ENCODE results near the gene RARA. TPM values are rescaled to one million over a fixed set of nuclear protein-coding genes. Genes with fewer than 3 reads are reported as not detected.

The RARA gene
- total and polyA plus RNA-seq, 12 donors = 11.2 to 34.0 (median 18.9) TPM

DNA sequence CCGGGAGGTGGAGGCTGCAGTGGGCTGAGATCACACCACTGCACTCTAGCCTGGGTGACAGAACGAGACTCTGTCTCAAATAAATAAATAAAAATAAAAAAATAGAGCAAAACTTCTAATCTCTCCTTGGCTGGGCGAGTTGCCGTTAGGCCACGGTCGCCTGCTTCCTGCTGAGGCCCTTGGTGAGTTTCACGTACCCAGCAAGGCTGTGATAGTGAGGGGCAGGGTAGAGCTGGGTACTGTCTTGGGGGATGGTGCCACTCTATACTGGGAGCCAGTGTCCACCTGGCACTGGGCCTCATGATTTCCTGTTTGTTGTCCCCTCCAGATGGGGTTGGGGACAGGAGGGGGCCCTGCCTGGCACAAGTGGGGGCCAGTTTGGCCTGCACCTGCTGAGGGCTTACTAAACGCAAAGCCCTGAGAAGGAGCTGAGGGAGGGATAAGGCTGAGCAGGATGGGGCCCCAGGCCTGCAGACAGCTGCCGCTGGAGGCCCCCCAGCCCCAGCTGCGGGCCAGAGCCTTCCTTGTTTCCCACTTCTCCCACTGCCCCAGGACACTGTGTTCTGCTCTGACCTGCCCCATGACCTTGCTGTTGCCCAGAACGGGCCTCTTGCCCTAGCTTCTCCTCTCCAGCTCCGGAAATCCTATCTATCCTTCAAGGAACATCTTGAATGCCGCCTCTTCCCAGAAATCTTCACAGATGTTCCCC is 30.1 kb downstream of the RARA start:
- ATAC-seq = no peak
- peak overlapping the region in 7 of 10 donors; percentile 12 to 99 (median 53) for H3K27ac ChIP-seq
- TF ChIP-seq, protein P1, sequence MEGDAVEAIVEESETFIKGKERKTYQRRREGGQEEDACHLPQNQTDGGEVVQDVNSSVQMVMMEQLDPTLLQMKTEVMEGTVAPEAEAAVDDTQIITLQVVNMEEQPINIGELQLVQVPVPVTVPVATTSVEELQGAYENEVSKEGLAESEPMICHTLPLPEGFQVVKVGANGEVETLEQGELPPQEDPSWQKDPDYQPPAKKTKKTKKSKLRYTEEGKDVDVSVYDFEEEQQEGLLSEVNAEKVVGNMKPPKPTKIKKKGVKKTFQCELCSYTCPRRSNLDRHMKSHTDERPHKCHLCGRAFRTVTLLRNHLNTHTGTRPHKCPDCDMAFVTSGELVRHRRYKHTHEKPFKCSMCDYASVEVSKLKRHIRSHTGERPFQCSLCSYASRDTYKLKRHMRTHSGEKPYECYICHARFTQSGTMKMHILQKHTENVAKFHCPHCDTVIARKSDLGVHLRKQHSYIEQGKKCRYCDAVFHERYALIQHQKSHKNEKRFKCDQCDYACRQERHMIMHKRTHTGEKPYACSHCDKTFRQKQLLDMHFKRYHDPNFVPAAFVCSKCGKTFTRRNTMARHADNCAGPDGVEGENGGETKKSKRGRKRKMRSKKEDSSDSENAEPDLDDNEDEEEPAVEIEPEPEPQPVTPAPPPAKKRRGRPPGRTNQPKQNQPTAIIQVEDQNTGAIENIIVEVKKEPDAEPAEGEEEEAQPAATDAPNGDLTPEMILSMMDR (IDR thresholded peaks at IDR 0.05) = no peak
- DNase-seq = no peak
- WGBS, 2 donors = 64 to 73% methylated on average over 13 of the region's 13 CpGs
- peaks cover 0 to 8% (median 0%) of the 10 kb centered on the region in 9 donors for H3K36me3 ChIP-seq
- intact Hi-C loops (cut with DNase I) = loop anchor here in 1 of 10 donors (1.0 kb wide), 1 partner anchor 14 kb away; no protein-coding TSS in a partner anchor
- peaks cover 22 to 82% (median 70%) of the 10 kb centered on the region in 9 donors for H3K4me1 ChIP-seq
- H3K9me3 ChIP-seq = no peaks in the 10 kb centered on the region
- no peaks in the 10 kb centered on the region for H3K27me3 ChIP-seq
- no peak overlapping the region for H3K4me3 ChIP-seq

DNA sequence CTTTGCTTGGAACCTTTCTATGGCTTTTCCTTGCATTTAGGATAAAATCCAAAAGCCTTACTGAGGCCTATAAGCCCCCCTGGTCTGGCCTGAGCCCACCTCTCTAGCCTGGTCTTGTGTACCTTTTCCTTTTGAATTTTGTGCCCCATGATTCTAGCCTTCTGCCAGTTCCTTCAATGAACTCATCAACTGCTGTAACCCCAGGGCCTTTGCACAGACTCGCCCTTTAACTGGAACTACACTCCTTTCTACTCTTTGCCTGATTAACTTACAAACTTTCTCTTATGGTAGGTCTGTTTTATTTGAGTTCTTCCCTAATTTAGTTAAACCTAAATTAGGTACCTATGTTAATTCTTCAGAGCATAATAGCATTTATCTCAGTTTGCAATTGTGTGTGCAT is 31.3 kb downstream of the RARA start:
- no peaks in the 10 kb centered on the region for H3K27me3 ChIP-seq
- peak overlapping the region in 9 of 10 donors; percentile 92 to 99 (median 98) for H3K27ac ChIP-seq
- H3K9me3 ChIP-seq = no peaks in the 10 kb centered on the region
- peaks cover 15 to 82% (median 70%) of the 10 kb centered on the region in 9 donors for H3K4me1 ChIP-seq
- H3K36me3 ChIP-seq = peaks cover 0 to 8% (median 0%) of the 10 kb centered on the region in 9 donors
- H3K4me3 ChIP-seq = peak overlapping the region in 3 of 10 donors; percentile 90 to 97 (median 93)
- TF ChIP-seq, protein P1 (IDR thresholded peaks at IDR 0.05) = no peak
- intact Hi-C loops (cut with DNase I) = loop anchor here in 2 of 10 donors (2.0 to 10.0 kb wide), 2 partner anchors 22 to 226 kb away; no protein-coding TSS in a partner anchor
- ATAC-seq (no peak), DNase-seq (no peak)
- WGBS, 2 donors = 97 to 98% methylated on average over 1 of the region's 1 CpG

DNA sequence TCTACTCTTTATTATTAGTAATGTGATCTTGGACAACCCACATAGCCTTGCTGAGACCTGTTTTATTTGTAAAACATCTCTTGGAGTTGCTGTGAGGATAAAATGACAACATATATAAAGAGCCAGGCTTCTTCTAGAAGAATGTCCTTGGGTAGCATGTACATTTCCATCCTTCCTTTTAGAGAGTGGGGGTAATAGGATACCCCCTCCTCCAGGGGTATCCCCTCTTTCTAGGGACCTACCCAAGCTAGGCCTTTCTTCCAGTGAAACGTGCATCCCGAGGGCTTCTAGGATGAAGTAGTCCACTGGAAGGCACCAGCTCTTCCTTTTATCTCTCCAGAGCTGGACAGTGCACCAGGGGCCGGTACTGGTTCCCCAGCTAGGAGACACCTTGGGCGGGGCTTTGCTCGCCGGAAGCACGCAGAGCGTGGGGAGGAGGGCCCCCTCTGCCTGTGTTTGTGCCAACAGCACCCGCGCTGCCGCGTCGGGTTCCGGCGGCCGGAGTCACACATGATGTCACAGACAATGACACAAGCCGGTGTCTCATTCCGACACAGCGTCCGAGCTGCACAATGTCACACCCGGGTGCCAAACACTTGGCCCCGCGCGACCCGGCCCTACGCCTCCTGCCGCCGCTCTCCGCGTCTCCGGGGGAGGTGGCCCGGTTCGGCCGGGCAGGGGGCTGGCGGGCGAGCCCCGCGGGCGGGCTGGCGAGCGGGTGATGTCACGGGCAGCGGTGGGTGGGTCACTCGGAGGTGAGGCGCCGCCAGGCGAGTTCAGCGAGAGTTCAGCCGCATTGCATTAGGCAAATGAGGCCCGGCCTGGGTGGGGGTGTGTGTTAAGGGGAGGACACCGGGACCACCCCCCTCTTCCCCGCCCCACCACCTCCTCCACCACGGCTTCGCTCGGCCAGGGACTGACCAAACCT is 32.2 kb downstream of the RARA start:
- Histone ChIP-seq H3K4me3 (peak overlapping the region; percentile 78 to 97 (median 90)), H3K4me1 (peaks cover 10 to 82% (median 70%) of the 10 kb centered on the region in 9 donors), H3K27ac (peak overlapping the region; percentile 88 to 99 (median 98)), H3K27me3 (no peaks in the 10 kb centered on the region), H3K9me3 (no peaks in the 10 kb centered on the region), H3K36me3 (peaks cover 0 to 8% (median 0%) of the 10 kb centered on the region in 9 donors)
- ATAC-seq (peak; percentile 58 to 79 (median 73)), DNase-seq (peak; percentile 93)
- TF ChIP-seq, protein P1 (IDR thresholded peaks at IDR 0.05) = peak in 6 of 9 donors; percentile 32 to 55 (median 42)
- intact Hi-C loops (cut with DNase I) = loop anchor here in 2 of 10 donors (2.0 to 10.0 kb wide), 2 partner anchors 22 to 226 kb away; no protein-coding TSS in a partner anchor
- 0% methylated on average over 53 to 55 of the region's 55 CpGs for WGBS, 2 donors
